Gastroesophageal sphincter (tissue), 3 donors: ENCODE measurements around the gene AP2A2.

Experiments used
- CTCF ChIP-seq, 4 experiments: fragments of 200-600 bp in 2 of 4; fragments of 450-650 bp in 2 of 4; sonication (generic) in 1 of 4; IDR thresholded peaks; one replicate each; pipeline ENCODE4 v1.5.1; 2017 to 2019; ENCODE audit warnings: antibody characterized with exemption in 4 of 4, mild to moderate bottlenecking in 2 of 4, moderate library complexity in 2 of 4
- EP300 ChIP-seq: sonication (generic); formaldehyde crosslinking; IDR thresholded peaks from one replicate; pipeline ENCODE4 v1.6.1; 2017; ENCODE audit warnings: antibody characterized with exemption, mild to moderate bottlenecking
- POLR2A ChIP-seq, 2 donors: fragments of 450-650 bp; IDR thresholded peaks; one replicate each; pipeline ENCODE4 v1.6.1; 2017; ENCODE audit warnings: antibody characterized with exemption in 2 of 2, mild to moderate bottlenecking in 2 of 2, moderate library complexity in 1 of 2
- POLR2AphosphoS5 ChIP-seq: sonication (generic); formaldehyde crosslinking; IDR thresholded peaks from one replicate; pipeline ENCODE4 v1.6.1; 2017; ENCODE audit warnings: antibody characterized with exemption

- TF ChIP-seq POLR2AphosphoS5 = no peak
- no peak for TF ChIP-seq POLR2A (IDR thresholded peaks at IDR 0.05)
- TF ChIP-seq CTCF (IDR thresholded peaks at IDR 0.05) = no peak
- TF ChIP-seq EP300 = no peak
Measured at GRCh38 chr11:1001617-1002405, 76.1 kb downstream of the AP2A2 start.
